ENCODE measurements around the gene ACSL6.

The ACSL6 gene

DNA sequence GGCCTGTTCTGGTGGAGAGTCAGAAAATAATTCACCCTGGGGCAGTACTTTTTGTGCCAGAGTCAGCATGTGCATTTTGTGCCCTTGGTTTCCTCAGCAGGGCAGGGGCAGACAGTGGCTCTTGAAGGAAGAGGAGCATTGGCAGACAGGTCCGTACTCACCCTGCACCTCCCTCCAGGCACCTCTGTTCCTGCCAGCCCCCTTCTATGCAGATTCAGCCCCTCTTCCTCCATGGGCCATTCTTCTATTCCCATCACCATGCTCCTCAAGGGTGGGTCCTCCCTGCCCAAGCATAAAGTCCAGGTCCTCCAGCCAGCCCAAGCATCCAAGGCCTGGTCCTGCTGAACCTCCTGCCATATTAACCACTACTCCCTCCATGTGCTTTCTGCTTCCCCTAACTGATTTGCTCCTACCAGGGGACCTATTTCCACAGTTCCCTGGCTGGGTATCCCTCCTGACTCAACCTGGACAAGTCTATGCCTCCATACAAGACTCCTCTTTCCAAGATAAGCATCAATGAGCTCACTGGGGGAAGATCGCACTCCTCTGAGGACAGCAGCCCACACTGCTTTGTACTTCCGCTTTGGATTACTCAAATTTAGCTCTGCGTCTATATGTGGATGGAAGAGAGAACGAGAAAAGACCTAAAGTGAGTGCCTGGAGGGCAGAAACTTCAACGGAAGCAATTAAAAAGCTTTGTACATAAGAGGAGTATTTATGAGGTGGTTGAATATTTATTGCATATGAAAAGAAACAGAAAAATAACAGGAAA, 9.3 kb upstream of the ACSL6 start:
- POLR2A ChIA-PET = interaction anchor here (0.5 kb wide), 1 partner anchor 39 kb away, joined by 3 read pairs; no protein-coding TSS in a partner anchor
- Histone ChIP-seq H3K9me3 (ENCODE audit: control insufficient read depth, insufficient read depth, low read depth, low read length) (no peaks in the 10 kb centered on the region), H3K4me1 (ENCODE audit: control insufficient read depth, insufficient read depth, low read length) (no peaks in the 10 kb centered on the region), H3K27ac (ENCODE audit: extremely low read depth, low read depth, low read length) (no peak overlapping the region), H3K36me3 (ENCODE audit: control insufficient read depth in 2 of 2, insufficient read depth in 1 of 2, low read length in 2 of 2) (no peaks in the 10 kb centered on the region), H3K4me3 (ENCODE audit: low read depth, low read length) (no peak overlapping the region)
- CTCF ChIA-PET = interaction anchor here (0.6 kb wide), 2 partner anchors 42 to 223 kb away, joined by 3 read pairs; no protein-coding TSS in a partner anchor
- TF ChIP-seq ZNF560 (tag by site-specific recombination; IDR thresholded peaks at IDR 0.05; ENCODE audit: borderline replicate concordance) (no peak), ZNF341 (tag by site-specific recombination; IDR thresholded peaks at IDR 0.05; ENCODE audit: low read depth) (no peak), ZNF792 (tag by site-specific recombination; IDR thresholded peaks at IDR 0.05) (no peak), ZBTB20 (tag by site-specific recombination; IDR thresholded peaks at IDR 0.05) (no peak), ZNF24 (tag by site-specific recombination; IDR thresholded peaks at IDR 0.05) (no peak), ZNF561 (tag by site-specific recombination; IDR thresholded peaks at IDR 0.05; ENCODE audit: borderline replicate concordance) (no peak), WT1 (tag by site-specific recombination; IDR thresholded peaks at IDR 0.05) (no peak), ZNF544 (tag by site-specific recombination; IDR thresholded peaks at IDR 0.05) (no peak), ZNF621 (tag by site-specific recombination; IDR thresholded peaks at IDR 0.05) (no peak), GLI4 (tag by site-specific recombination; IDR thresholded peaks at IDR 0.05) (no peak), ZBTB1 (tag by site-specific recombination; IDR thresholded peaks at IDR 0.05) (no peak)
- TF ChIP-seq, protein P1, sequence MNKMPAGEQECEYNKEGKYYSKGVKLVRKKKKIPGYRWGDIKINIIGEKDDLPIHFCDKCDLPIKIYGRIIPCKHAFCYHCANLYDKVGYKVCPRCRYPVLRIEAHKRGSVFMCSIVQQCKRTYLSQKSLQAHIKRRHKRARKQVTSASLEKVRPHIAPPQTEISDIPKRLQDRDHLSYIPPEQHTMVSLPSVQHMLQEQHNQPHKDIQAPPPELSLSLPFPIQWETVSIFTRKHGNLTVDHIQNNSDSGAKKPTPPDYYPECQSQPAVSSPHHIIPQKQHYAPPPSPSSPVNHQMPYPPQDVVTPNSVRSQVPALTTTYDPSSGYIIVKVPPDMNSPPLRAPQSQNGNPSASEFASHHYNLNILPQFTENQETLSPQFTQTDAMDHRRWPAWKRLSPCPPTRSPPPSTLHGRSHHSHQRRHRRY (tag by site-specific recombination; IDR thresholded peaks at IDR 0.05) = no peak
- TF ChIP-seq, protein P2, sequence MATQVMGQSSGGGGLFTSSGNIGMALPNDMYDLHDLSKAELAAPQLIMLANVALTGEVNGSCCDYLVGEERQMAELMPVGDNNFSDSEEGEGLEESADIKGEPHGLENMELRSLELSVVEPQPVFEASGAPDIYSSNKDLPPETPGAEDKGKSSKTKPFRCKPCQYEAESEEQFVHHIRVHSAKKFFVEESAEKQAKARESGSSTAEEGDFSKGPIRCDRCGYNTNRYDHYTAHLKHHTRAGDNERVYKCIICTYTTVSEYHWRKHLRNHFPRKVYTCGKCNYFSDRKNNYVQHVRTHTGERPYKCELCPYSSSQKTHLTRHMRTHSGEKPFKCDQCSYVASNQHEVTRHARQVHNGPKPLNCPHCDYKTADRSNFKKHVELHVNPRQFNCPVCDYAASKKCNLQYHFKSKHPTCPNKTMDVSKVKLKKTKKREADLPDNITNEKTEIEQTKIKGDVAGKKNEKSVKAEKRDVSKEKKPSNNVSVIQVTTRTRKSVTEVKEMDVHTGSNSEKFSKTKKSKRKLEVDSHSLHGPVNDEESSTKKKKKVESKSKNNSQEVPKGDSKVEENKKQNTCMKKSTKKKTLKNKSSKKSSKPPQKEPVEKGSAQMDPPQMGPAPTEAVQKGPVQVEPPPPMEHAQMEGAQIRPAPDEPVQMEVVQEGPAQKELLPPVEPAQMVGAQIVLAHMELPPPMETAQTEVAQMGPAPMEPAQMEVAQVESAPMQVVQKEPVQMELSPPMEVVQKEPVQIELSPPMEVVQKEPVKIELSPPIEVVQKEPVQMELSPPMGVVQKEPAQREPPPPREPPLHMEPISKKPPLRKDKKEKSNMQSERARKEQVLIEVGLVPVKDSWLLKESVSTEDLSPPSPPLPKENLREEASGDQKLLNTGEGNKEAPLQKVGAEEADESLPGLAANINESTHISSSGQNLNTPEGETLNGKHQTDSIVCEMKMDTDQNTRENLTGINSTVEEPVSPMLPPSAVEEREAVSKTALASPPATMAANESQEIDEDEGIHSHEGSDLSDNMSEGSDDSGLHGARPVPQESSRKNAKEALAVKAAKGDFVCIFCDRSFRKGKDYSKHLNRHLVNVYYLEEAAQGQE (tag by site-specific recombination; IDR thresholded peaks at IDR 0.05) = no peak
- TF ChIP-seq, protein P3, sequence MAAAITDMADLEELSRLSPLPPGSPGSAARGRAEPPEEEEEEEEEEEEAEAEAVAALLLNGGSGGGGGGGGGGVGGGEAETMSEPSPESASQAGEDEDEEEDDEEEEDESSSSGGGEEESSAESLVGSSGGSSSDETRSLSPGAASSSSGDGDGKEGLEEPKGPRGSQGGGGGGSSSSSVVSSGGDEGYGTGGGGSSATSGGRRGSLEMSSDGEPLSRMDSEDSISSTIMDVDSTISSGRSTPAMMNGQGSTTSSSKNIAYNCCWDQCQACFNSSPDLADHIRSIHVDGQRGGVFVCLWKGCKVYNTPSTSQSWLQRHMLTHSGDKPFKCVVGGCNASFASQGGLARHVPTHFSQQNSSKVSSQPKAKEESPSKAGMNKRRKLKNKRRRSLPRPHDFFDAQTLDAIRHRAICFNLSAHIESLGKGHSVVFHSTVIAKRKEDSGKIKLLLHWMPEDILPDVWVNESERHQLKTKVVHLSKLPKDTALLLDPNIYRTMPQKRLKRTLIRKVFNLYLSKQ (tag by site-specific recombination; IDR thresholded peaks at IDR 0.05; ENCODE audit: borderline replicate concordance) = no peak
- TF ChIP-seq, protein P4, sequence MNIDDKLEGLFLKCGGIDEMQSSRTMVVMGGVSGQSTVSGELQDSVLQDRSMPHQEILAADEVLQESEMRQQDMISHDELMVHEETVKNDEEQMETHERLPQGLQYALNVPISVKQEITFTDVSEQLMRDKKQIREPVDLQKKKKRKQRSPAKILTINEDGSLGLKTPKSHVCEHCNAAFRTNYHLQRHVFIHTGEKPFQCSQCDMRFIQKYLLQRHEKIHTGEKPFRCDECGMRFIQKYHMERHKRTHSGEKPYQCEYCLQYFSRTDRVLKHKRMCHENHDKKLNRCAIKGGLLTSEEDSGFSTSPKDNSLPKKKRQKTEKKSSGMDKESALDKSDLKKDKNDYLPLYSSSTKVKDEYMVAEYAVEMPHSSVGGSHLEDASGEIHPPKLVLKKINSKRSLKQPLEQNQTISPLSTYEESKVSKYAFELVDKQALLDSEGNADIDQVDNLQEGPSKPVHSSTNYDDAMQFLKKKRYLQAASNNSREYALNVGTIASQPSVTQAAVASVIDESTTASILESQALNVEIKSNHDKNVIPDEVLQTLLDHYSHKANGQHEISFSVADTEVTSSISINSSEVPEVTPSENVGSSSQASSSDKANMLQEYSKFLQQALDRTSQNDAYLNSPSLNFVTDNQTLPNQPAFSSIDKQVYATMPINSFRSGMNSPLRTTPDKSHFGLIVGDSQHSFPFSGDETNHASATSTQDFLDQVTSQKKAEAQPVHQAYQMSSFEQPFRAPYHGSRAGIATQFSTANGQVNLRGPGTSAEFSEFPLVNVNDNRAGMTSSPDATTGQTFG (tag by site-specific recombination; IDR thresholded peaks at IDR 0.05; ENCODE audit: borderline replicate concordance) = no peak
- TF ChIP-seq, protein P5, sequence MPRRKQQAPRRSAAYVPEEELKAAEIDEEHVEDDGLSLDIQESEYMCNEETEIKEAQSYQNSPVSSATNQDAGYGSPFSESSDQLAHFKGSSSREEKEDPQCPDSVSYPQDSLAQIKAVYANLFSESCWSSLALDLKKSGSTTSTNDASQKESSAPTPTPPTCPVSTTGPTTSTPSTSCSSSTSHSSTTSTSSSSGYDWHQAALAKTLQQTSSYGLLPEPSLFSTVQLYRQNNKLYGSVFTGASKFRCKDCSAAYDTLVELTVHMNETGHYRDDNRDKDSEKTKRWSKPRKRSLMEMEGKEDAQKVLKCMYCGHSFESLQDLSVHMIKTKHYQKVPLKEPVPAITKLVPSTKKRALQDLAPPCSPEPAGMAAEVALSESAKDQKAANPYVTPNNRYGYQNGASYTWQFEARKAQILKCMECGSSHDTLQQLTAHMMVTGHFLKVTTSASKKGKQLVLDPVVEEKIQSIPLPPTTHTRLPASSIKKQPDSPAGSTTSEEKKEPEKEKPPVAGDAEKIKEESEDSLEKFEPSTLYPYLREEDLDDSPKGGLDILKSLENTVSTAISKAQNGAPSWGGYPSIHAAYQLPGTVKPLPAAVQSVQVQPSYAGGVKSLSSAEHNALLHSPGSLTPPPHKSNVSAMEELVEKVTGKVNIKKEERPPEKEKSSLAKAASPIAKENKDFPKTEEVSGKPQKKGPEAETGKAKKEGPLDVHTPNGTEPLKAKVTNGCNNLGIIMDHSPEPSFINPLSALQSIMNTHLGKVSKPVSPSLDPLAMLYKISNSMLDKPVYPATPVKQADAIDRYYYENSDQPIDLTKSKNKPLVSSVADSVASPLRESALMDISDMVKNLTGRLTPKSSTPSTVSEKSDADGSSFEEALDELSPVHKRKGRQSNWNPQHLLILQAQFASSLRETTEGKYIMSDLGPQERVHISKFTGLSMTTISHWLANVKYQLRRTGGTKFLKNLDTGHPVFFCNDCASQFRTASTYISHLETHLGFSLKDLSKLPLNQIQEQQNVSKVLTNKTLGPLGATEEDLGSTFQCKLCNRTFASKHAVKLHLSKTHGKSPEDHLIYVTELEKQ (tag by site-specific recombination; IDR thresholded peaks at IDR 0.05; ENCODE audit: borderline replicate concordance) = no peak

Data from HEK293 (cell line).